22Rv1 (cell line): Measurements from ENCODE around the gene FGFBP2.

ENCODE experiments used
- ZFX ChIP-seq: fragments of 450-650 bp; IDR thresholded peaks from 2 replicates; pipeline ENCODE4 v1.6.1; 2017; ENCODE audit warnings: antibody characterized with exemption, borderline replicate concordance
- TF ChIP-seq, protein P1 (sequence below): fragments of 450-650 bp; IDR thresholded peaks from 2 replicates; pipeline ENCODE4 v1.5.1; 2017; ENCODE audit warnings: mild to moderate bottlenecking

DNA sequence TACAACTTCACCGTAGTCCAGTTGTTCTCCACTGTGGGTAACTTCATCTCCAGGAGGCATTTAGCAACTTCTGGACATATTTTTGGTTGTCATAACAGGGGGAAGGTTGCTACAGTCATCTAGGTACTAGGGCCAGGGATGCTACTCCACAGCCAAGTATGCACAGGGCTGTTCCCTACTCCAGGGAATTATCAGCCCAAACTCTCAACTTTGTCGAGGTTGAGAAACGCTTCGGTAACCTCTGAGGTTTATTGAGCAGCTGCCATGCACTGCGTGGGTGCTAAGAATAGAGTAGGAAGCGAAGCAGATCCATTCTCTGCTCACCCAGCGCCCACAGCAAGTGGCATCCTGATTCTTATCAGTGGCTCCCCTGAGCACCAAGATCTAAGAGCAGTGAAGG is 32.7 kb downstream of the FGFBP2 start:
- TF ChIP-seq, protein P1, sequence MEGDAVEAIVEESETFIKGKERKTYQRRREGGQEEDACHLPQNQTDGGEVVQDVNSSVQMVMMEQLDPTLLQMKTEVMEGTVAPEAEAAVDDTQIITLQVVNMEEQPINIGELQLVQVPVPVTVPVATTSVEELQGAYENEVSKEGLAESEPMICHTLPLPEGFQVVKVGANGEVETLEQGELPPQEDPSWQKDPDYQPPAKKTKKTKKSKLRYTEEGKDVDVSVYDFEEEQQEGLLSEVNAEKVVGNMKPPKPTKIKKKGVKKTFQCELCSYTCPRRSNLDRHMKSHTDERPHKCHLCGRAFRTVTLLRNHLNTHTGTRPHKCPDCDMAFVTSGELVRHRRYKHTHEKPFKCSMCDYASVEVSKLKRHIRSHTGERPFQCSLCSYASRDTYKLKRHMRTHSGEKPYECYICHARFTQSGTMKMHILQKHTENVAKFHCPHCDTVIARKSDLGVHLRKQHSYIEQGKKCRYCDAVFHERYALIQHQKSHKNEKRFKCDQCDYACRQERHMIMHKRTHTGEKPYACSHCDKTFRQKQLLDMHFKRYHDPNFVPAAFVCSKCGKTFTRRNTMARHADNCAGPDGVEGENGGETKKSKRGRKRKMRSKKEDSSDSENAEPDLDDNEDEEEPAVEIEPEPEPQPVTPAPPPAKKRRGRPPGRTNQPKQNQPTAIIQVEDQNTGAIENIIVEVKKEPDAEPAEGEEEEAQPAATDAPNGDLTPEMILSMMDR = no peak
- no peak for TF ChIP-seq ZFX
